ENCODE data around the gene SV2B. TPM values are rescaled to one million over a fixed set of nuclear protein-coding genes. Genes with fewer than 3 reads are reported as not detected.

Gene SV2B
- total RNA-seq, 2 experiments from 2014 or later: not detected

DNA sequence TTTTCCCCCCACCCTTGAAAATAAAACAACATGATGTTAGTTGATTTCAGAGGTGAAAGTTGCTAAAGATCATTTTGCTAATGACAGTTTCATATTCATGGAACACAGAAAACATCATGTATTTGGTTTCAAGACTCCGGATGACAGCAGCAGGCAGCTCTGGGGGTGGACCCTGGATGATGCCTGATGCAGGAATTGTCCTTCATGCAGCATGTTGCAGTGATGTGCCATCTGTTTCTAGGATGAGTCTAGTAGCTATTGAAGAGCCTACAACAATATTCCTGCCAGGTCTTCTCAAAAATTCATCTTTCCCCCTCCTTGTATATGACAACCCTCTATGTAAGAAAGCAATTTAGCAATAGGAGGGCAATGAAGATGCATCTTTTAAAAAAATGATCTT lies 108.3 kb downstream of the SV2B start:
- no peak overlapping the region for H3K4me3 ChIP-seq (ENCODE audit: low read length)
- peaks cover 0 to 3% of the 10 kb centered on the region in 2 experiments for H3K9me3 ChIP-seq (ENCODE audit: control insufficient read depth in 1 of 2, insufficient read depth in 1 of 2, low read length in 2 of 2)
- no peaks in the 10 kb centered on the region for H3K9me3 Mint-ChIP-seq
- no peak overlapping the region for H3K27ac Mint-ChIP-seq
- no peaks in the 10 kb centered on the region for H3K36me3 Mint-ChIP-seq (ENCODE audit: low read depth)
- H3K4me1 Mint-ChIP-seq (ENCODE audit: low read depth): no peaks in the 10 kb centered on the region
- peaks cover 45% of the 10 kb centered on the region for H3K27me3 Mint-ChIP-seq
- H3K27me3 ChIP-seq (ENCODE audit: control insufficient read depth in 1 of 2, insufficient read depth in 2 of 2, low read length in 2 of 2): no peaks in the 10 kb centered on the region
- DNase-seq (no peak), ATAC-seq (ENCODE audit: poor library complexity) (no peak)
- H3K36me3 ChIP-seq (ENCODE audit: insufficient read depth, low read length): no peaks in the 10 kb centered on the region
- intact Hi-C loops (cut with DNase I, micrococcal nuclease): no loop called here
- H3K4me1 ChIP-seq (ENCODE audit: insufficient read depth, low read length): no peaks in the 10 kb centered on the region
- H3K4me3 Mint-ChIP-seq: no peak overlapping the region
- ChIA-PET CTCF (no interaction called here), POLR2A (no interaction called here)
- TF ChIP-seq CTCF (IDR thresholded peaks at IDR 0.05): no peak
- no peak overlapping the region for H3K27ac ChIP-seq (ENCODE audit: low read depth in 1 of 2, low read length in 2 of 2)

DNA sequence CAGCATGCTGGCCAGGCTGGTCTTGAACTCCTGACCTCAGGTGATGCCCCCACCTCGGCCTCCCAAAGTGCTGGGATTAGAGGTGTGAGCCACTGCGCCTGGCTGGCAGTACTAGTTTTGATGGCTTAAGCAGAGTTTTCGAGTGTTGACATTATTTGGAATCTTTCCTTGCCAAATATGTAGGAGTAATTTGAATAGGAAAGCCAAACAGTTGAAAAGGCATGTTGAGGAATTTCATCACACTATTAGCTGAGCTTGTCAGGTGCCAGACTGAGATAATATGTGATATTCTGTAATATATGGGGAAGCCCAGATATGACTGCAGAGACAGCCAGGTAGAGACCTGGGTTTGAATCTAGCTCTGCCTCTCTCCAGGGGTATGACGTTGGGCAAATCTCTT lies 109.3 kb downstream of the SV2B start:
- ChIA-PET CTCF (no interaction called here), POLR2A (no interaction called here)
- intact Hi-C loops (cut with DNase I, micrococcal nuclease): no loop called here
- Mint-ChIP-seq H3K4me3 (no peak overlapping the region), H3K27ac (no peak overlapping the region), H3K4me1 (ENCODE audit: low read depth) (no peaks in the 10 kb centered on the region), H3K36me3 (ENCODE audit: low read depth) (no peaks in the 10 kb centered on the region), H3K9me3 (peaks cover 2% of the 10 kb centered on the region), H3K27me3 (peaks cover 52% of the 10 kb centered on the region)
- DNase-seq (no peak), ATAC-seq (ENCODE audit: poor library complexity) (no peak)
- Histone ChIP-seq H3K36me3 (ENCODE audit: insufficient read depth, low read length) (no peaks in the 10 kb centered on the region), H3K9me3 (ENCODE audit: control insufficient read depth in 1 of 2, insufficient read depth in 1 of 2, low read length in 2 of 2) (peaks cover 0 to 13% of the 10 kb centered on the region in 2 experiments), H3K4me3 (ENCODE audit: low read length) (no peak overlapping the region), H3K27me3 (ENCODE audit: control insufficient read depth in 1 of 2, insufficient read depth in 2 of 2, low read length in 2 of 2) (no peaks in the 10 kb centered on the region), H3K4me1 (ENCODE audit: insufficient read depth, low read length) (no peaks in the 10 kb centered on the region), H3K27ac (ENCODE audit: low read depth in 1 of 2, low read length in 2 of 2) (no peak overlapping the region)
- TF ChIP-seq CTCF (IDR thresholded peaks at IDR 0.05): no peak

DNA sequence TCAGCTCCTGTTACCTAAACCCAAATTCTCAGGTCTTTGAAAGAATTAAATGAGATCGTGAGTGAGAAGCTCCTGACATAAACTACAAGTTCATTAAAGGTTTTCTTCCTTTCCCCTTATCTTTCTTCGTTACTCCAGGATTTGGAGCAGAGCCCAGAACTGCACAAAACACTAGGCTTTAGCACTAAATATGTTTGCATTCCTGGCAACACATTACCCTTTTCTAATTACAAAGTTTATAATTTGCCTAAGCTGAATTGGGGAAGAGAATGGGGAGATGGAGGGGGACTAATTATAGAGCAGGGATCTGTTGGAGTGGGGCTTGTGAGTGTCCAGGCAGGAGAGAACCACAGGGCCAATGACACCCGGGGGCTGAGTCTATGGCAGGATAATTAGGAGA lies 109.7 kb downstream of the SV2B start:
- H3K4me3 Mint-ChIP-seq: no peak overlapping the region
- no peaks in the 10 kb centered on the region for H3K36me3 ChIP-seq (ENCODE audit: insufficient read depth, low read length)
- no peak overlapping the region for H3K4me3 ChIP-seq (ENCODE audit: low read length)
- H3K4me1 Mint-ChIP-seq (ENCODE audit: low read depth): no peaks in the 10 kb centered on the region
- no peak for DNase-seq
- peaks cover 1 to 14% of the 10 kb centered on the region in 2 experiments for H3K9me3 ChIP-seq (ENCODE audit: control insufficient read depth in 1 of 2, insufficient read depth in 1 of 2, low read length in 2 of 2)
- CTCF ChIA-PET: no interaction called here
- H3K36me3 Mint-ChIP-seq (ENCODE audit: low read depth): no peaks in the 10 kb centered on the region
- H3K27me3 ChIP-seq (ENCODE audit: control insufficient read depth in 1 of 2, insufficient read depth in 2 of 2, low read length in 2 of 2): no peaks in the 10 kb centered on the region
- intact Hi-C loops (cut with DNase I, micrococcal nuclease): no loop called here
- no peaks in the 10 kb centered on the region for H3K4me1 ChIP-seq (ENCODE audit: insufficient read depth, low read length)
- no peak overlapping the region for H3K27ac Mint-ChIP-seq
- H3K27ac ChIP-seq (ENCODE audit: low read depth in 1 of 2, low read length in 2 of 2): no peak overlapping the region
- no peak for TF ChIP-seq CTCF (IDR thresholded peaks at IDR 0.05)
- POLR2A ChIA-PET: no interaction called here
- ATAC-seq (ENCODE audit: poor library complexity): no peak
- peaks cover 52% of the 10 kb centered on the region for H3K27me3 Mint-ChIP-seq
- peaks cover 2% of the 10 kb centered on the region for H3K9me3 Mint-ChIP-seq

Data from CD4-positive, alpha-beta T cell (primary cell).